Germinal center (tissue), 1 donor: ENCODE data around the gene ZFAND5.
A peak's percentile ranks its signal among the peaks of the same experiment; 100 is the strongest.

Experiments used
- DNase-seq: peaks from one replicate; pipeline ENCODE4 v3.0.0; 2012; ENCODE audit warnings: mixed read lengths, low spot score

Gene ZFAND5

DNA sequence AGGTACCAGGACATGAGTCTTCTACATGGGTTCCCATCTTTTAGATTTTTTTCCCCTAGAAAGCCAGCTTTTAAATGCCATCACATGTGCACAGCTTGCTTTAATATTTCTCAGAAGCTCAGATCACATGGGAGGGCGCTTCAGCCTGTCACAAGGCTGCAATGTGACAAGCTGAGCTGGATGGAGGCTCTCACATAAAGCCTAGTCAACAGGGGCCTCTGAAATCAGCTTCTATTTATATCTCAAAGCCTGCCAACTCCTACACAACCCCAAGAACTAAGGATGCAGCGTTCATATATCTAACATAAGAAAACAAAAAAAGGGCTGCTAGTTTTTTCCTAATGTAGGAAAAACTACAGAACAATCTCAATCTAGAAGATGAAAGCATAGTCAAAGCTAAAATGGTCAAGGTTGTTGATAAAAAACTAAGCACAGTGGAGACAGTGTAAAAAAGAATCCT lies 2.3 kb downstream of the ZFAND5 start:
- peak; percentile 13 for DNase-seq

DNA sequence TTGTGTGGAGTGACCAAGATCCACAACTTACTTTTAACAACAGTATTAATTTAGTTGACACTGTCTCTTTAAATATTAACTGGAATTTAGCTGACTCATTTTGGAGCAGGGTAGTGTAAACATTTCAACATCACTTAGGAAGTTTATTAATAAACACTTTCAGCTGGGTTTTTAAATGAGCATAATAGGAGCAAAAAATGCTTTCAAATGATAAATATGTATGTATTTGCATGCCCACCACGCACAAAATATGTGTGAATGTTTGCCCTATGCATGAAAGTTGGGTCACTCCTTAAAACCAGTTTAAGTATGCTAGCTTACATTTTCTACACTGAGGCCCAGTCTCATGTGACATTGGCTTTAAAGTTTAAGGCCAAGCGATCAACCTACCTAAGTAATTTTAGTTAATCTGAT lies 2.9 kb downstream of the ZFAND5 start:
- no peak for DNase-seq

DNA sequence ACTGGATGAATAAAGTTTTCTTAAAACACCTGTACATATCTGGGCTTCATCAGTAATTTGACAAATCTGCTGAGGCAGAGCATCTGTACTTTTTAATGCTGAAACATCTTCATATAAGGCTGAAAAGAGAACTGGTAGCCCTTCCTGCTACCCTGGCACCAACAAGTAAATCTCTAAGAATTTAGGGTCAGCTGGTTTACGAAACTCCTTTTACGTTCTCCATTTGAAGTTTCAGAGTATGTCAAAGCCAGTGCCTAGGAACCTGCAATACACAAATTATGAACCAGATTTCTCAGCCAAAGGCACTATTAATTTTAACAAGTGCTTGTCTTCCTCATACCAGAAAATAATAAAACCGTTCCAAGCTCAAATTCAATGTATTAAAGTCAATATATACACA lies 3.8 kb downstream of the ZFAND5 start:
- DNase-seq, result no peak

GRCh38 chr9:72360324-72360723 lies 4.7 kb downstream of the ZFAND5 start:
- DNase-seq, result no peak

GRCh38 chr9:72356041-72356582 lies 8.9 kb downstream of the ZFAND5 start:
- DNase-seq, result no peak

- no peak for DNase-seq
Measured at GRCh38 chr9:72355153-72355552, 9.9 kb downstream of the ZFAND5 start.

DNA sequence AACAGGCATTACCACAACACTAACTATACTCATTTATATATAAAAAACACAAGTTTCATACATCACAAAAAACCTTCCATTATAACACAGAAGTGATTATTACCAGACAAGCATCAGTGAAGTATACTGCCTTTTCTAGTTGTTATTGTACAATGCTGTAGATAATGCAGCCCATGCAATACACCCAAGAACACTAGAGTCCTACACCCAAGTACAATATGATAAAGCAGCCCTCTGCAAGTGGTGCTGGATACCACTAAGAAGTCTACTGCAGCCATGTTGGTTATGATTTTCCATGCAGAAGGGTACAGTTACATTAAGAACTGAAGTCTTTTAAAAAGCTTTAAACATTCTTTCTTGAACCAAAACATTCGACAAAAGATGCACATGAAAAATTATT lies 10.3 kb downstream of the ZFAND5 start:
- DNase-seq, result no peak

GRCh38 chr9:72353455-72354116 lies 11.4 kb downstream of the ZFAND5 start:
- no peak for DNase-seq

DNA sequence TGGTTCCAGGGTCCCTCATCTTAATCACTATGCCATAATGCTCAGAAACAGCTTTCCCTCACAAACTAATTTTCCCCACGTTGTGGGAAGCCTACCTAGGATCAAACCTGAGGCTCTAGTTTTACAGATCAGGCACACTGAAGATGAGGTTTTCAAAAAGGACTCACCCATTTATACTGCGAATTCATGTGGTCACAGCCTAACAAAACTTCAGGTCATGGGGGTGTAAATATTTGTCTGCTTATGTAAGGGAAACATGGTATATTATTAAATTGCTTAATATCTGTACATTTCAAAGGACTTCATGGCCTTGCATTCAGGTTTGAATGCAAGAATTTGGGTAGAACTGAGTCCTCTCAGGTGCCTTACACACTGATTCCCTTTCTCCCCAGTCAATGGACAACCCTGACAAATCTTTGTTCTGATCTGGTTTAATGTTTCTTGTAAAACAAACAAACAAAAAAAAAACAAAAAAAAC lies 12.1 kb downstream of the ZFAND5 start:
- no peak for DNase-seq

DNA sequence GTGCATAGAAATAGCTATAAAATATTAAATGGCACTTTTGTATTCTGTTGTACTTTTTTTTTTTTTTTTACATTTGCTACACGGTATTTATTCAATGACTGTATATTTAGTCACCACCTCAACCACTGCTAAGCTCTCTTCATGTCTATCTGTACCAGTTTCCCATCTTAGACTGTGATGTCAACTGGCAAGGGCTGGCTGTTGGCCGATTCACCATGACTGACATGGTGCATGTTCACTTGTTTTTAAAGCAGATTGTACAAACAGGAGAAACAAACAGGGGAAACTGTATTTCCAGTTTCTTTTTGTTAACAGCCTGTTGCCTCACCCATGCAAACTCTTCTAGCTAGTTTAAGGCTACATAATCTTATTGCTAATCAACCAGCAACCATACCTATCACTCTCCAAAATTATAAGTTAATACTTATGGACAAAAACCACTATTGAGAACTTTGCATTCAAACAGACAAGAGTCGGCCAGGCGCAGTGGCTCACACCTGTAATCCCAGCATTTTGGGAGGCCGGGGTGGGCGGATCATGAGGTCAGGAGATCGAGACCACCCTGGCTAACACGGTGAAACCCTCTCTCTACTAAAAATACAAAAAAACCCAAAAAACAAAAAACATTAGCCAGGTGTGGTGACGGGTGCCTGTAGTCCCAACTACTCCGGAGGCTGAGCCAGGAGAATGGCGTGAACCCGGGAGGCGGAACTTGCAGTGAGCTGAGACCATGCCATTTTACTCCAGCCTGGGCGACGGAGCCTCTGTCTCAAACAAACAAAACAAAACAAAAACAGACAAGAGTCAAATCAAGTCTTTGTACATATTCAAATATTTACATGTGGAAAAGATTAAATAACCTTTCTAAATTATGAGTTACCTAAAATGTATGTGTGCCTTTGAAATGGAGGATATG lies 13.2 kb downstream of the ZFAND5 start:
- DNase-seq, result no peak

GRCh38 chr9:72349911-72350310 lies 15.1 kb downstream of the ZFAND5 start:
- no peak for DNase-seq

GRCh38 chr9:72349240-72349639 lies 15.8 kb downstream of the ZFAND5 start:
- DNase-seq, result no peak

- no peak for DNase-seq
Measured at GRCh38 chr9:72346333-72346732, 18.7 kb downstream of the ZFAND5 start.

- no peak for DNase-seq
Measured at GRCh38 chr9:72338631-72339030, 26.4 kb downstream of the ZFAND5 start.

DNA sequence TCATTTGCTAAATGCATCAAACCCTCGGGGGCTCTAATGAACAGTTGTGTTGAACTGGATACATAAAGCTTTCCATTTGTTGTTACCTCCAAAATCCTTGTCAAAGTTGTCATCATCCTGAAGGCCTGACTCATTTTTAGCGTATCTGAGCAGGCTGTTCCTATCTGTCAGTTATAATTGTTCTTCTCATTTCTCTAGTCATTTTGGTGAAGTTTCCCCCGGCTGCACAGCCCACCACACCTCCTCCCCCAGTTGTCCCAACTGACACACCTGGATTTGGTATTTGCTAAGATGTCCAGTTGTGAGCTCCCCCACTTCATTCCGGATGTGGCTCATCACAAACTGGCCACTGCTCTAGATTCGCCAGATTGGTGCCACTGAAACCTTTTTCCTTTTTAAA lies 27.7 kb downstream of the ZFAND5 start:
- no peak for DNase-seq

GRCh38 chr9:72334658-72335337 lies 30.2 kb downstream of the ZFAND5 start:
- no peak for DNase-seq

GRCh38 chr9:72333709-72334108 lies 31.3 kb downstream of the ZFAND5 start:
- DNase-seq, result no peak

- no peak for DNase-seq
Measured at GRCh38 chr9:72333197-72333596, 31.8 kb downstream of the ZFAND5 start.

DNA sequence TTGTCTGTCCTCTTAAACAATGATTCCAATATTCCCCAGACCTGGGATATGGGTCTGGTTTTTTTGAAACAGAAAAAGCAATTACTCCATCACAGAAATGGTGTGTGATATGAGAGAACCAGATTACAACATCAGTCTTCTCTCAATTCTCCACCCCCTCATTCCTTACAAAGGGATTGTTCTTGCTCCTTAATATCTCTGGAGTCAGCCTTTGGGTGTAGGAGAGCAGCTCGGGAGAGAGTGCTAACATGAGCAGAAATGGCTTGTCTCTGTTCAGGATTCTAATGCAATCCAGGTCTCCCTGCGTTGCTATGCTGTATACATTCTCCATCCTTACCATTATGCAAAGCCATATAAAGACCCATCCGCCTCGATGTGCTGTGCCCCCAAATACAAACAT lies 32.7 kb downstream of the ZFAND5 start:
- no peak for DNase-seq

DNA sequence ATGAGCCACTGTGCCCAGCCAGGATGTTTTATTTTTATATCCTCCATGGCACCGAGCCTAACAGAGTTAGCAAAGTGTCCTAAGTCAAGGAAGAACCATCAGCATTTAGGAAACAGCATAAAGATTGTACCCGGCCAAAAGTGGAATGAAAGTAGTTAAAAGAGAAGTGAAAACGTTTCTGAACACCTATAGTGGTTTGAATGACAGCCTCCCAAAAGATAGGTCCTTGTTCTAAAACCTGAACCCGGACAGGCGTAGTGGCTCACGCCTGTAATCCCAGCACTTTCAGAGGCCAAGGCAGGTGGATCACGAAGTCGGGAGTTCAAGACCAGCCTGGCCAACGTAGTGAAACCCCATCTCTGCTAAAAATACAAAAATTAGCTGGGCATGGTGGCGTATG lies 37.4 kb downstream of the ZFAND5 start:
- DNase-seq, result no peak

DNA sequence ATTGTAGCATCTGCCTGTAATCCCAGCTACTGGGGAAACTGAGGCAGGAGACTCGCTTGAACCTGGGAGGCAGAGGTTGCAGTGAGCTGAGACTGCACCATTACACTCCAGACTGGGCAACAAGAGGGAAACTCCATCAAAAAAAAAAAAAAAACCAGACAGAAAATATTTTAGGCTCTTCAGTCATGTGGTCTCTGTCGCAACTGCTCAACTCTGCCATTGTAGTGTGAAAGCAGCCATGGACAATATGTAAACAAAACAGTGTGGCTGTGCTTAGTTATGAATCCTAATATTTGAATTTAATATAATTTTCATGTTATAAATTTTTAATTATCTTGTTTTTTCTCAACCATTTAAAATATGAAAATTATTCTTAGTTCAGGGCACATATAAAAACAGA lies 38.4 kb downstream of the ZFAND5 start:
- no peak for DNase-seq

DNA sequence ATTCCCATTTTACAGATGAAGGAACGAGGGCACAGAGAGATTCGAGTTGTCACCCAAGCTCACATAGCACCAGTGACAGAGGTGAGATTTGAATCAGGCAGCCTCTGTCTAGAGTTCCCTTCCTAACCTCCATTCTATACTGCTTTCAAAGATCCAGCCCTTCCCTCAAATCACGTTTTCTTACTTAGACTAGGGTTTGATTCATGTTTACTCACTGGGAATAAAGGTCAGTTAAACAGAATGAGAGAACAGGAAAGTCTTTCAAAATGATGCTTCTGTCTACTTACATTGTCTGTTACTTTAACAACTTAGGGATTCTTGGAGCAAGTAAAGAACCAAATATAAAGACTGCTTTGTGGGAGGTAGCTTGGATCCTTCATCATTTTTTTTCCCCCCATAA lies 40.0 kb downstream of the ZFAND5 start:
- no peak for DNase-seq
